Spleen (tissue), 11 donors: ENCODE data around the gene LPAR3. TPM values are rescaled to one million over a fixed set of nuclear protein-coding genes. Genes with fewer than 3 reads are reported as not detected.

Experiments
- DNase-seq: peaks from one replicate; pipeline ENCODE4 v3.0.0-alpha.2; 2020
- H3K27ac ChIP-seq, 8 donors: fragments of 200-600 bp; sonication (generic) in 7 of 8; 1 replicate in 4 of 8; 2 replicates in 4 of 8; pipeline versions ENCODE4 v1.5.0 to v1.8.0; 2016 to 2021; ENCODE audit warnings: inconsistent platforms in 4 of 8, mild to moderate bottlenecking in 4 of 8, moderate library complexity in 1 of 8
- H3K27me3 ChIP-seq, 7 donors: fragments of 200-600 bp; sonication (generic) in 6 of 7; replicated peaks in 1 of 7; 1 replicate in 4 of 7; 2 replicates in 3 of 7; pipeline versions ENCODE4 v1.5.0 to v1.8.0; 2016 to 2021; ENCODE audit warnings: inconsistent platforms in 3 of 7, mild to moderate bottlenecking in 1 of 7
- H3K36me3 ChIP-seq, 6 donors: fragments of 200-600 bp; sonication (generic) in 5 of 6; 1 replicate in 4 of 6; 2 replicates in 2 of 6; pipeline versions ENCODE4 v1.5.0 to v1.8.0; 2016 to 2021; ENCODE audit warnings: inconsistent platforms in 2 of 6
- H3K4me1 ChIP-seq, 6 donors: fragments of 200-600 bp; sonication (generic) in 5 of 6; 1 replicate in 3 of 6; 2 replicates in 3 of 6; pipeline versions ENCODE4 v1.5.0 to v1.8.0; 2016 to 2021; ENCODE audit warnings: inconsistent platforms in 3 of 6
- H3K4me3 ChIP-seq, 8 donors: fragments of 200-600 bp; sonication (generic) in 7 of 8; 1 replicate in 4 of 8; 2 replicates in 4 of 8; pipeline versions ENCODE4 v1.5.0 to v1.8.0; 2016 to 2021; ENCODE audit warnings: inconsistent platforms in 4 of 8, mild to moderate bottlenecking in 4 of 8, moderate library complexity in 2 of 8
- H3K9me3 ChIP-seq, 8 donors: fragments of 200-600 bp; sonication (generic) in 7 of 8; 1 replicate in 4 of 8; 2 replicates in 4 of 8; pipeline versions ENCODE4 v1.5.0 to v1.8.0; 2016 to 2021; ENCODE audit warnings: inconsistent platforms in 4 of 8
- CTCF ChIP-seq, 11 experiments: fragments of 200-600 bp in 7 of 11; fragments of 450-650 bp in 4 of 11; sonication (generic) in 4 of 11; IDR thresholded peaks in 8 of 11; conservative IDR thresholded peaks in 3 of 11; 1 replicate in 7 of 11; 2 replicates in 4 of 11; pipeline versions ENCODE4 v1.4.0 to v1.8.0; 2016 to 2021; ENCODE audit warnings: antibody characterized with exemption in 11 of 11, inconsistent platforms in 4 of 11, mild to moderate bottlenecking in 1 of 11
- POLR2A ChIP-seq, 3 donors: fragments of 450-650 bp; IDR thresholded peaks; one replicate each; pipeline ENCODE4 v1.5.1; 2017; ENCODE audit warnings: antibody characterized with exemption in 3 of 3, mild to moderate bottlenecking in 1 of 3
- POLR2AphosphoS5 ChIP-seq, 3 donors: sonication (generic); formaldehyde crosslinking; IDR thresholded peaks; one replicate each; pipeline ENCODE4 v1.5.1; 2017; ENCODE audit warnings: antibody characterized with exemption in 3 of 3
- WGBS, 5 donors: extraction: QIAGEN DNeasy Blood & Tissue Kit in 3 of 5; methylation state at CpG; one replicate each; pipeline versions ENCODE4 v1.1.5 to v1.1.7; 2013 to 2018; 5-methylcytosine and 5-hydroxymethylcytosine counted together
- intact Hi-C: fragments of 100-400 bp; cut with DNase I; formaldehyde crosslinking; loops from one replicate; pipeline ENCODE4 v1.15.0; 2023; ENCODE audit warnings: low total_unique reads
- polyA plus RNA-seq, 3 donors: library from polyadenylated mRNA; stranded (reverse); fragments of 200-250 nt; gene quantifications; one replicate each; pipeline ENCODE4 v1.2.1, GENCODE V29; 2013
- total RNA-seq, 7 donors: library from RNA; depleted of rRNA in 3 of 7; stranded (reverse); fragments of >200 nt in 3 of 7; fragmentation: NEBNext Ultra II Directional in 4 of 7; extraction: Animal tissue kit (Norgen Biotek cat#: 25700) in 4 of 7; gene quantifications; one replicate each; pipeline versions ENCODE4 v1.1.0 to v1.2.1, GENCODE V29; 2016 to 2021
- donor health status: healthy with polysubstance abuse.
- donor health status: DM: no; HTN: no; CAD: no; lungs with moderate emphysema.
- donor health status: DM: no; HTN: no; CAD: no.
- donor health status: Bipolar disorder and iron deficiency.
- donor health status: healthy.
- donor health status: DM: no; HTN: no; CAD: no.
- donor health status: DM: yes; HTN: yes; CAD: no.

LPAR3 gene
- total and polyA plus RNA-seq, 10 donors, result 0.03 to 0.85 (median 0.31) TPM

- DNase-seq, result no peak
- intact Hi-C loops, result no loop called here
- H3K9me3 ChIP-seq, result no peaks in the 10 kb centered on the region
- 61 to 86% (median 74%) methylated on average over 3 of the region's 3 CpGs for WGBS, 5 donors
- no peak overlapping the region for H3K27ac ChIP-seq
- H3K4me3 ChIP-seq, result no peak overlapping the region
- TF ChIP-seq CTCF (IDR thresholded peaks at IDR 0.05 in 8 of 11, conservative IDR thresholded peaks at IDR 0.05 in 3 of 11) (no peak), POLR2A (IDR thresholded peaks at IDR 0.05) (no peak), POLR2AphosphoS5 (IDR thresholded peaks at IDR 0.05) (no peak)
- H3K27me3 ChIP-seq, result peaks cover 0 to 3% (median 0%) of the 10 kb centered on the region in 7 donors
- no peaks in the 10 kb centered on the region for H3K4me1 ChIP-seq
- no peaks in the 10 kb centered on the region for H3K36me3 ChIP-seq
These were observed 50.2 kb downstream of the LPAR3 start for GRCh38 chr1:84842748-84843231.

- Histone ChIP-seq H3K27me3 (peaks cover 0 to 3% (median 0%) of the 10 kb centered on the region in 7 donors), H3K9me3 (no peaks in the 10 kb centered on the region), H3K27ac (no peak overlapping the region), H3K36me3 (no peaks in the 10 kb centered on the region), H3K4me3 (no peak overlapping the region), H3K4me1 (no peaks in the 10 kb centered on the region)
- no peak for TF ChIP-seq POLR2A (IDR thresholded peaks at IDR 0.05)
- no peak for TF ChIP-seq POLR2AphosphoS5 (IDR thresholded peaks at IDR 0.05)
- TF ChIP-seq CTCF (IDR thresholded peaks at IDR 0.05 in 8 of 11, conservative IDR thresholded peaks at IDR 0.05 in 3 of 11), result no peak
- DNase-seq, result no peak
- WGBS, 5 donors, result 83 to 93% (median 88%) methylated on average over 2 of the region's 2 CpGs
- intact Hi-C loops, result no loop called here
These were observed 51.0 kb downstream of the LPAR3 start for GRCh38 chr1:84841971-84842370.

GRCh38 chr1:84840346-84840745, 52.7 kb downstream of the LPAR3 start:
- no peak overlapping the region for H3K4me3 ChIP-seq
- peaks cover 0 to 3% (median 0%) of the 10 kb centered on the region in 7 donors for H3K27me3 ChIP-seq
- no peaks in the 10 kb centered on the region for H3K4me1 ChIP-seq
- no peak overlapping the region for H3K27ac ChIP-seq
- DNase-seq, result no peak
- intact Hi-C loops, result no loop called here
- TF ChIP-seq POLR2A (IDR thresholded peaks at IDR 0.05), result no peak
- no peak for TF ChIP-seq CTCF (IDR thresholded peaks at IDR 0.05 in 8 of 11, conservative IDR thresholded peaks at IDR 0.05 in 3 of 11)
- TF ChIP-seq POLR2AphosphoS5 (IDR thresholded peaks at IDR 0.05), result no peak
- H3K9me3 ChIP-seq, result no peaks in the 10 kb centered on the region
- no peaks in the 10 kb centered on the region for H3K36me3 ChIP-seq

- Histone ChIP-seq H3K4me3 (no peak overlapping the region), H3K27me3 (peaks cover 0 to 3% (median 0%) of the 10 kb centered on the region in 7 donors), H3K36me3 (no peaks in the 10 kb centered on the region), H3K4me1 (no peaks in the 10 kb centered on the region), H3K27ac (no peak overlapping the region), H3K9me3 (no peaks in the 10 kb centered on the region)
- intact Hi-C loops, result no loop called here
- DNase-seq, result no peak
- no peak for TF ChIP-seq POLR2A (IDR thresholded peaks at IDR 0.05)
- TF ChIP-seq CTCF (IDR thresholded peaks at IDR 0.05 in 8 of 11, conservative IDR thresholded peaks at IDR 0.05 in 3 of 11), result no peak
- no peak for TF ChIP-seq POLR2AphosphoS5 (IDR thresholded peaks at IDR 0.05)
- 73 to 91% (median 82%) methylated on average over 1 of the region's 1 CpG for WGBS, 5 donors
These were observed 53.5 kb downstream of the LPAR3 start for GRCh38 chr1:84839544-84839943.
